Lung (tissue), 12 donors: ENCODE measurements around the gene MZF1. TPM values are rescaled to one million over a fixed set of nuclear protein-coding genes. Genes with fewer than 3 reads are reported as not detected.

Source experiments
- ATAC-seq: fragments of 200-7000 bp; cut with Tn5 transposase; one replicate; pipeline ENCODE4 v1.9.1; 2020; ENCODE audit warnings: moderate number of reproducible peaks; ENCODE audit not compliant: insufficient read depth, low FRiP score
- DNase-seq, 3 donors: peaks; one replicate each; pipeline ENCODE4 v3.0.0-alpha.2; 2013 to 2017
- H3K27ac ChIP-seq, 2 donors: one replicate each; pipeline ENCODE4 v1.5.1; 2013; ENCODE audit warnings: mild to moderate bottlenecking in 2 of 2, moderate library complexity in 2 of 2, control low read depth in 1 of 2, inconsistent platforms in 1 of 2, low read depth in 1 of 2, low read length in 1 of 2
- H3K27me3 ChIP-seq, 3 donors: one replicate each; pipeline ENCODE4 v1.5.1; 2013; ENCODE audit warnings: low read length in 2 of 3; ENCODE audit not compliant: control insufficient read depth in 3 of 3, insufficient read depth in 3 of 3
- H3K36me3 ChIP-seq, 4 donors: one replicate each; pipeline ENCODE4 v1.5.1; 2013; ENCODE audit warnings: low read length in 4 of 4, mild to moderate bottlenecking in 1 of 4, moderate library complexity in 1 of 4; ENCODE audit not compliant: control insufficient read depth in 4 of 4, insufficient read depth in 4 of 4
- H3K4me1 ChIP-seq, 5 donors: one replicate each; pipeline ENCODE4 v1.5.1; 2013; ENCODE audit warnings: low read length in 5 of 5, mild to moderate bottlenecking in 2 of 5, moderate library complexity in 1 of 5; ENCODE audit not compliant: control insufficient read depth in 5 of 5, insufficient read depth in 5 of 5
- H3K4me3 ChIP-seq: one replicate; pipeline ENCODE4 v1.5.1; 2013; ENCODE audit warnings: mild to moderate bottlenecking, control low read depth, moderate library complexity
- H3K9ac ChIP-seq, 2 donors: one replicate each; pipeline ENCODE4 v1.5.1; 2013; ENCODE audit warnings: low read length in 2 of 2, control low read depth in 1 of 2; ENCODE audit not compliant: insufficient read depth in 1 of 2
- H3K9me3 ChIP-seq, 4 donors: one replicate each; pipeline ENCODE4 v1.5.1; 2013; ENCODE audit warnings: low read length in 3 of 4, mild to moderate bottlenecking in 1 of 4, moderate library complexity in 1 of 4; ENCODE audit not compliant: control insufficient read depth in 4 of 4, insufficient read depth in 3 of 4
- CTCF ChIP-seq: IDR thresholded peaks from 2 replicates; pipeline ENCODE4 v1.5.1; 2012; ENCODE audit warnings: mild to moderate bottlenecking; ENCODE audit errors: control extremely low read depth, extremely low read depth
- WGBS, 2 donors: extraction: QIAGEN DNeasy Blood & Tissue Kit; methylation state at CpG; one replicate each; pipeline ENCODE4 v1.1.7; 2013; 5-methylcytosine and 5-hydroxymethylcytosine counted together
- polyA plus RNA-seq, 2 donors: library from polyadenylated mRNA; stranded (reverse); fragments of 200-250 nt; gene quantifications; one replicate each; pipeline ENCODE4 v1.2.1, GENCODE V29; 2013
- total RNA-seq, 2 donors: library from RNA; depleted of rRNA in 1 of 2; stranded (reverse); fragments of >200 nt in 1 of 2; gene quantifications; one replicate each; pipeline ENCODE4 v1.2.1, GENCODE V29; 2014 to 2021
- donor health status: control.
- donor health status: control.
- donor health status: Bipolar disorder and iron deficiency.
- donor health status: healthy.
- donor health status: DM: yes; HTN: yes; CAD: no.

The MZF1 gene
- total and polyA plus RNA-seq, 4 donors, result 19.2 to 37.5 (median 30.1) TPM

- 94 to 98% methylated on average over 2 of the region's 2 CpGs for WGBS, 2 donors
- no peaks in the 10 kb centered on the region for H3K27me3 ChIP-seq
- peaks cover 0 to 2% (median 0%) of the 10 kb centered on the region in 4 donors for H3K9me3 ChIP-seq
- H3K36me3 ChIP-seq, result peaks cover 13 to 59% (median 52%) of the 10 kb centered on the region in 4 donors
- H3K9ac ChIP-seq, result no peak overlapping the region
- no peak for ATAC-seq
- no peak overlapping the region for H3K27ac ChIP-seq
- DNase-seq, result no peak
- peaks cover 7 to 32% (median 9%) of the 10 kb centered on the region in 5 donors for H3K4me1 ChIP-seq
- H3K4me3 ChIP-seq, result no peak overlapping the region
- no peak for TF ChIP-seq CTCF
These were observed 20.5 kb downstream of the MZF1 start for GRCh38 chr19:58552655-58553054.

GRCh38 chr19:58551577-58552471 lies 21.3 kb downstream of the MZF1 start:
- TF ChIP-seq CTCF, result no peak
- peaks cover 3 to 26% (median 9%) of the 10 kb centered on the region in 5 donors for H3K4me1 ChIP-seq
- ATAC-seq (no peak), DNase-seq (no peak)
- H3K4me3 ChIP-seq, result no peak overlapping the region
- H3K27ac ChIP-seq, result no peak overlapping the region
- peaks cover 0 to 2% (median 0%) of the 10 kb centered on the region in 4 donors for H3K9me3 ChIP-seq
- H3K36me3 ChIP-seq, result peaks cover 13 to 65% (median 57%) of the 10 kb centered on the region in 4 donors
- WGBS, 2 donors, result 95 to 96% methylated on average over 18 of the region's 18 CpGs
- no peak overlapping the region for H3K9ac ChIP-seq
- no peaks in the 10 kb centered on the region for H3K27me3 ChIP-seq

DNA sequence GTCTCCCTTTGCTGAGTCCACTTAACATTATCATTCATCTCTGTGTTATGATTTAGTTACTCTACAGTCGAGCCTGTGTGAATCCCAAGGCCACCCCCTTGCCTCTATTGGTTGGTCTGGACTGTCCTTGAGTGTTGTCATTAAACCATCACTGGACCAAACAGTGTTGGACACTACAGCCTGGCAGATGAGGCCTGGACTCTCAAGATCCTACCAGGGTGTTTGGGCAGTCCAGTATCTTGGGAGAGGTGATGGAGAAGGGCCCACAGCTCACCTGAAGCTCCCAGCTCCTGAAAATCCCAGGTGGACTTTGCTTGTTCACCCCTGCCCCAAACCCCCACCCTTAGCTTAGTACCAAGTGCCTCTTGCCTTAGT lies 22.0 kb downstream of the MZF1 start:
- H3K4me1 ChIP-seq, result peaks cover 8 to 29% (median 13%) of the 10 kb centered on the region in 5 donors
- H3K27me3 ChIP-seq, result no peaks in the 10 kb centered on the region
- no peak for DNase-seq
- H3K9me3 ChIP-seq, result peaks cover 0 to 2% (median 0%) of the 10 kb centered on the region in 4 donors
- no peak overlapping the region for H3K9ac ChIP-seq
- no peak for TF ChIP-seq CTCF
- peaks cover 13 to 60% (median 54%) of the 10 kb centered on the region in 4 donors for H3K36me3 ChIP-seq
- H3K27ac ChIP-seq, result no peak overlapping the region
- 68 to 77% methylated on average over 1 of the region's 1 CpG for WGBS, 2 donors
- H3K4me3 ChIP-seq, result no peak overlapping the region
- ATAC-seq, result no peak
